ENCODE measurements around the gene REC8. TPM values are rescaled to one million over a fixed set of nuclear protein-coding genes. Genes with fewer than 3 reads are reported as not detected.

REC8 gene
- total RNA-seq, 2 donors from 2014 or later, result 3.8 to 5.6 TPM

- H3K27ac ChIP-seq, result no peak overlapping the region
- H3K36me3 ChIP-seq, result peaks cover 28% of the 10 kb centered on the region
- no peak for TF ChIP-seq CTCF (IDR thresholded peaks at IDR 0.05)
- no peaks in the 10 kb centered on the region for H3K4me1 ChIP-seq
- DNase-seq (ENCODE audit: low spot score), result no peak
- H3K27me3 ChIP-seq, result no peaks in the 10 kb centered on the region
- no peaks in the 10 kb centered on the region for H3K9me3 ChIP-seq
- H3K4me3 ChIP-seq, result no peak overlapping the region
Measured at GRCh38 chr14:24204163-24205146, 32.6 kb downstream of the REC8 start.

DNA sequence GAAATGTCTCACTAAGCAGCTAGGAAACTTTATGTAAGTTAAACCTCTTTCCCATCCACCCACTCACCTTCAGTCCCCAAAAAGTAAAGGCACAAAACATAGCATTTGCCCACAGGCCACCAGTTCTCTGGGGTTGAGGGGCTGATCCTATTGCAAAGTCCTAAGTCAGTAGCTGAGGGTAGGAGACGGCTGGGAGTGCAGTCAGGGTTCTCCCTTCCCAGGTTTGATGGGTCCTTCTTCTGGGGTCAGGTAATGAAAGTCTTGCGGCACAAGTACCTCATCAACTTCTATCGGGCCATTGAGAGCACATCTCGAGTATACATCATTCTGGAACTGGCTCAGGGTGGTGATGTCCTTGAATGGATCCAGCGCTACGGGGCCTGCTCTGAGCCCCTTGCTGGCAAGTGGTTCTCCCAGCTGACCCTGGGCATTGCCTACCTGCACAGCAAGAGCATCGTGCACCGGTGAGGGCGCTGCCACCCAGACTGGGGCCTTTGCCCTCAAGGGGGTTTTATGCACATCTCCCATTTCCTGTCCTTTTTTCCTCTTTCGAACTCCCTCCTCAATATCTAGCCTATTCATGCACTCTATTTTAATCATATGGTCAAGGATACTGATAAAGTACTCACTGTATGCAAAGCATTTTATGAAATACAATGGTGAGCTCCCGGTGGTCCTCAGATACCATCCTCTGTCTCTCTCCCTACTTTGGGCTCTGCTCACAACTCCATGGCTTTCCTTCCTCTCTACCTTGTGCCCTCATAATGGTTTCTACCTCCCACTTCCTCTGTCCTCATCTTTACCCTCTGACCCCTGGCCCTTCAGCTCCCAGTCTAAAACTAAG is 34.6 kb downstream of the REC8 start:
- no peaks in the 10 kb centered on the region for H3K27me3 ChIP-seq
- H3K4me1 ChIP-seq, result peaks cover 0 to 3% of the 10 kb centered on the region in 2 donors
- TF ChIP-seq CTCF (IDR thresholded peaks at IDR 0.05), result no peak
- no peak overlapping the region for H3K4me3 ChIP-seq
- DNase-seq (ENCODE audit: low spot score), result no peak
- no peak overlapping the region for H3K27ac ChIP-seq
- peaks cover 35% of the 10 kb centered on the region for H3K36me3 ChIP-seq
- H3K9me3 ChIP-seq, result no peaks in the 10 kb centered on the region

DNA sequence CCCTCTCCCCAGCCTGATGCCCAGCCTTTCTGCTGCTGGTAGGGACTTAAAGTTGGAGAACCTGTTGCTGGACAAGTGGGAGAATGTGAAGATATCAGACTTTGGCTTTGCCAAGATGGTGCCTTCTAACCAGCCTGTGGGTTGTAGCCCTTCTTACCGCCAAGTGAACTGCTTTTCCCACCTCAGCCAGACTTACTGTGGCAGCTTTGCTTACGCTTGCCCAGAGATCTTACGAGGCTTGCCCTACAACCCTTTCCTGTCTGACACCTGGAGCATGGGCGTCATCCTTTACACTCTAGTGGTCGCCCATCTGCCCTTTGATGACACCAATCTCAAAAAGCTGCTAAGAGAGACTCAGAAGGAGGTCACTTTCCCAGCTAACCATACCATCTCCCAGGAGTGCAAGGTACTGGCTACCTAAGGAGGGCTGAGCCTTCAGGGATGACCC is 35.2 kb downstream of the REC8 start:
- DNase-seq (ENCODE audit: low spot score), result no peak
- no peaks in the 10 kb centered on the region for H3K27me3 ChIP-seq
- no peak overlapping the region for H3K27ac ChIP-seq
- no peak overlapping the region for H3K4me3 ChIP-seq
- peaks cover 35% of the 10 kb centered on the region for H3K36me3 ChIP-seq
- H3K9me3 ChIP-seq, result no peaks in the 10 kb centered on the region
- no peak for TF ChIP-seq CTCF (IDR thresholded peaks at IDR 0.05)
- peaks cover 0 to 8% of the 10 kb centered on the region in 2 donors for H3K4me1 ChIP-seq

DNA sequence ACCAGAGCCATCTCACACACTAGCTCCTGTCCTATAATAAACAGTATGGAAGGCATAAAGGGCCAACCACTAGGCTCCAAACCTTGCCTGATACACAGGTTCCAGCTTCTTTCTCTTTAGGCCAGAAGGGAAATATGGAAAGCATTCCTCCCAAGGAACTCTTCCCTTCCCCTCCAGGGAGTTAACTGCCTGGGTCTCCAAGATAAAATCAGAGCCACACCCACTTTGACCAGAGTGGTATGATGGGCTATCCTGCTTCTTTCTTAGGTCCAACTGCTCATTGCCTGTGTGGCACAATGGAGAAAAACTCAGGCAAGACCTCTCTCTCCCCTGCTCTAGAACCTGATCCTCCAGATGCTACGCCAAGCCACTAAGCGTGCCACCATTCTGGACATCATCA is 35.7 kb downstream of the REC8 start:
- Histone ChIP-seq H3K27me3 (no peaks in the 10 kb centered on the region), H3K27ac (no peak overlapping the region), H3K9me3 (no peaks in the 10 kb centered on the region), H3K4me3 (no peak overlapping the region), H3K36me3 (peaks cover 35% of the 10 kb centered on the region), H3K4me1 (peaks cover 0 to 12% of the 10 kb centered on the region in 2 donors)
- no peak for DNase-seq (ENCODE audit: low spot score)
- no peak for TF ChIP-seq CTCF (IDR thresholded peaks at IDR 0.05)

DNA sequence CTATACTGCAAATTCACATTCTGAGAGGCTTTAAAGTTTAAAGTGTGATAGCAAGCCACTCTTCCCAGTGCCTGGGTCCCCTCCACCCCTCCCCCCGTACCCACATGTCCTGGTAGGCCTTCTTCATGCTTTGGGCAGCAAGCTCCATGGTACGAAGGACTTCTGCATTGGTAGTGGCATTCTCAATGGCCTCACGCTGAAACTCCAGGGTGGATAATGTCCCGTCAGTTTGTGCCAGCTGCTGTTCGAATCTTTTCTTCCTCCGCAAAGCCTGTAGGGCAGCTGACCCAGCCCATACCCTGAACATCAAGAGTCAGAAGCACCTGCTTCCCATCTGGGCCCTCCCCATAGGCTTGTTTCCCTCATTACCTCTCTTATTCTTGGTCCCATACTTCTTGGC is 39.4 kb downstream of the REC8 start:
- TF ChIP-seq CTCF (IDR thresholded peaks at IDR 0.05), result no peak
- Histone ChIP-seq H3K36me3 (peaks cover 30% of the 10 kb centered on the region), H3K4me1 (peaks cover 0 to 33% of the 10 kb centered on the region in 2 donors), H3K27ac (no peak overlapping the region), H3K27me3 (no peaks in the 10 kb centered on the region), H3K9me3 (no peaks in the 10 kb centered on the region), H3K4me3 (no peak overlapping the region)
- DNase-seq (ENCODE audit: low spot score), result no peak
